ENCODE data around the gene GALNT18.

DNA sequence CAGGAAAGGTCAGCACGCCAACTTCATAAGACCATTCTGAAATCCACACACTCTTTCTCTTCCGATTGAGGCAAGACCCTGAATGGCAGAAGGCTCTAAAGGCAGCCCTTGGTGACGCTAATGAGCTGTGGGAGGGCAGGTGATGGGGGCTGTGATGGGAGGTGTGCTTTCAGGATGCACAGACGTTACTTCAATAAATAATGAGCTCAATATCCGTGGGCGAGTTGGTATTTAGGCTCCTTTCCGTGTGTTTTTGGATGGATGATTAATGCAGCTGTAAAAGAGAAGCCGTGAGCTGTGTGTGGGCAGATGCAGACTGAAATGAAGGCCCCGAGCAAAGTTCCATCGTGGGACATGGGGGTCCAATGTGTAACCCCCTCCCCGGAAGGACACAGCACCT lies 138.2 kb downstream of the GALNT18 start:
- TF ChIP-seq, protein P1, sequence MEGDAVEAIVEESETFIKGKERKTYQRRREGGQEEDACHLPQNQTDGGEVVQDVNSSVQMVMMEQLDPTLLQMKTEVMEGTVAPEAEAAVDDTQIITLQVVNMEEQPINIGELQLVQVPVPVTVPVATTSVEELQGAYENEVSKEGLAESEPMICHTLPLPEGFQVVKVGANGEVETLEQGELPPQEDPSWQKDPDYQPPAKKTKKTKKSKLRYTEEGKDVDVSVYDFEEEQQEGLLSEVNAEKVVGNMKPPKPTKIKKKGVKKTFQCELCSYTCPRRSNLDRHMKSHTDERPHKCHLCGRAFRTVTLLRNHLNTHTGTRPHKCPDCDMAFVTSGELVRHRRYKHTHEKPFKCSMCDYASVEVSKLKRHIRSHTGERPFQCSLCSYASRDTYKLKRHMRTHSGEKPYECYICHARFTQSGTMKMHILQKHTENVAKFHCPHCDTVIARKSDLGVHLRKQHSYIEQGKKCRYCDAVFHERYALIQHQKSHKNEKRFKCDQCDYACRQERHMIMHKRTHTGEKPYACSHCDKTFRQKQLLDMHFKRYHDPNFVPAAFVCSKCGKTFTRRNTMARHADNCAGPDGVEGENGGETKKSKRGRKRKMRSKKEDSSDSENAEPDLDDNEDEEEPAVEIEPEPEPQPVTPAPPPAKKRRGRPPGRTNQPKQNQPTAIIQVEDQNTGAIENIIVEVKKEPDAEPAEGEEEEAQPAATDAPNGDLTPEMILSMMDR (IDR thresholded peaks at IDR 0.05; ENCODE audit: low read length): no peak
- no peak for TF ChIP-seq EZH2 (optimal IDR thresholded peaks at IDR 0.05; ENCODE audit: low read depth, low read length)
